Mesenchymal stem cell (in vitro differentiated cells and primary cell): ENCODE measurements around the gene MYLK3.

Experiments used
- DNase-seq: peaks from one replicate; pipeline ENCODE4 v3.0.0-alpha.2; 2013
- H2AFZ ChIP-seq: one replicate; pipeline ENCODE4 v1.6.1; 2013; ENCODE audit warnings: low read depth, mild to moderate bottlenecking, control low read depth, inconsistent platforms, low read length, moderate library complexity
- H2AK5ac ChIP-seq: 2 replicates; pipeline ENCODE4 v1.6.1; 2013; ENCODE audit warnings: low read length, moderate library complexity, mild to moderate bottlenecking, inconsistent platforms; ENCODE audit not compliant: severe bottlenecking
- H2BK120ac ChIP-seq: one replicate; pipeline ENCODE4 v1.6.1; 2013; ENCODE audit warnings: low read depth, mild to moderate bottlenecking, inconsistent platforms, low read length, moderate library complexity
- H2BK12ac ChIP-seq, 2 experiments: one replicate each; pipeline ENCODE4 v1.6.1; 2013; ENCODE audit warnings: inconsistent platforms in 2 of 2, low read length in 2 of 2, mild to moderate bottlenecking in 2 of 2, moderate library complexity in 2 of 2, control low read depth in 1 of 2
- H2BK15ac ChIP-seq: one replicate; pipeline ENCODE4 v1.6.1; 2013; ENCODE audit warnings: mild to moderate bottlenecking, low read depth, inconsistent platforms; ENCODE audit not compliant: poor library complexity, severe bottlenecking
- H2BK5ac ChIP-seq: 2 replicates; pipeline ENCODE4 v1.6.1; 2013; ENCODE audit warnings: low read depth, mild to moderate bottlenecking, low read length, control low read depth, inconsistent platforms; ENCODE audit not compliant: poor library complexity, severe bottlenecking
- H3K14ac ChIP-seq, 2 experiments: one replicate each; pipeline ENCODE4 v1.6.1; 2013; ENCODE audit warnings: inconsistent platforms in 2 of 2, low read length in 2 of 2, control low read depth in 1 of 2, mild to moderate bottlenecking in 1 of 2, moderate library complexity in 1 of 2
- H3K18ac ChIP-seq, 2 experiments: one replicate each; pipeline ENCODE4 v1.6.1; 2013; ENCODE audit warnings: inconsistent platforms in 2 of 2, low read length in 2 of 2, control low read depth in 1 of 2, low read depth in 1 of 2, mild to moderate bottlenecking in 1 of 2
- H3K23ac ChIP-seq, 2 experiments: one replicate each; pipeline ENCODE4 v1.6.1; 2013; ENCODE audit warnings: inconsistent platforms in 2 of 2, low read length in 2 of 2, mild to moderate bottlenecking in 2 of 2, moderate library complexity in 2 of 2, control low read depth in 1 of 2
- H3K27ac ChIP-seq: 2 replicates; pipeline ENCODE4 v1.5.1; 2013; ENCODE audit warnings: mild to moderate bottlenecking, moderate library complexity, low read length, control low read depth, inconsistent platforms; ENCODE audit not compliant: poor library complexity, severe bottlenecking
- H3K27me3 ChIP-seq, 2 experiments: 2 replicates each; pipeline versions ENCODE4 v1.6.1 to v1.7.0; 2013; ENCODE audit warnings: low read length in 2 of 2, mild to moderate bottlenecking in 2 of 2, moderate library complexity in 2 of 2, control low read depth in 1 of 2, inconsistent platforms in 1 of 2; ENCODE audit not compliant: control insufficient read depth in 1 of 2, insufficient read depth in 1 of 2
- H3K36me3 ChIP-seq, 2 experiments: 2 replicates each; pipeline versions ENCODE4 v1.6.1 to v1.7.0; 2013; ENCODE audit warnings: low read length in 2 of 2, control low read depth in 1 of 2, inconsistent platforms in 1 of 2, low read depth in 1 of 2, mild to moderate bottlenecking in 1 of 2; ENCODE audit not compliant: insufficient read depth in 2 of 2, control insufficient read depth in 1 of 2
- H3K4ac ChIP-seq, 2 experiments: one replicate each; pipeline ENCODE4 v1.6.1; 2013; ENCODE audit warnings: inconsistent platforms in 2 of 2, low read length in 2 of 2, mild to moderate bottlenecking in 2 of 2, moderate library complexity in 2 of 2, control low read depth in 1 of 2, low read depth in 1 of 2
- H3K4me1 ChIP-seq: 2 replicates; pipeline ENCODE4 v1.6.1; 2013; ENCODE audit warnings: low read depth, low read length, control low read depth; ENCODE audit not compliant: control insufficient read depth, insufficient read depth
- H3K4me2 ChIP-seq: 2 replicates; pipeline ENCODE4 v1.6.1; 2013; ENCODE audit warnings: low read length, mild to moderate bottlenecking, inconsistent platforms; ENCODE audit not compliant: poor library complexity, severe bottlenecking
- H3K4me3 ChIP-seq, 2 experiments: 2 replicates each; pipeline versions ENCODE4 v1.5.1 to v1.7.0; 2013; ENCODE audit warnings: low read length in 2 of 2, mild to moderate bottlenecking in 2 of 2, control low read depth in 1 of 2, low read depth in 1 of 2; ENCODE audit not compliant: insufficient read depth in 1 of 2
- H3K79me1 ChIP-seq: replicated peaks from 2 replicates; pipeline ENCODE4 v1.6.1; 2013; ENCODE audit warnings: mild to moderate bottlenecking, control low read depth, low read length, inconsistent platforms; ENCODE audit not compliant: poor library complexity, severe bottlenecking
- H3K9ac ChIP-seq: 2 replicates; pipeline ENCODE4 v1.7.0; 2013; ENCODE audit warnings: mild to moderate bottlenecking, low read length, moderate library complexity
- H3K9me3 ChIP-seq: 2 replicates; pipeline ENCODE4 v1.7.0; 2013; ENCODE audit warnings: mild to moderate bottlenecking, low read length; ENCODE audit not compliant: control insufficient read depth
- H4K8ac ChIP-seq: one replicate; pipeline ENCODE4 v1.6.1; 2013; ENCODE audit warnings: inconsistent platforms, mild to moderate bottlenecking, low read length, moderate library complexity
- H4K91ac ChIP-seq: one replicate; pipeline ENCODE4 v1.6.1; 2013; ENCODE audit warnings: mild to moderate bottlenecking, low read length, inconsistent platforms
- WGBS: methylation state at CpG from one replicate; pipeline ENCODE4 v1.1.7; 2013; ENCODE audit warnings: mixed read lengths; 5-methylcytosine and 5-hydroxymethylcytosine counted together

MYLK3 gene

GRCh38 chr16:46719528-46719927 is 28.6 kb downstream of the MYLK3 start:
- Histone ChIP-seq H3K23ac (no peak overlapping the region), H3K14ac (no peak overlapping the region), H3K4ac (no peak overlapping the region), H2BK12ac (no peak overlapping the region), H2BK15ac (no peak overlapping the region), H3K4me1 (no peaks in the 10 kb centered on the region), H2BK120ac (no peak overlapping the region), H3K36me3 (no peaks in the 10 kb centered on the region), H3K4me3 (no peak overlapping the region), H3K27me3 (peaks cover 0 to 3% of the 10 kb centered on the region in 2 experiments), H2BK5ac (no peak overlapping the region), H3K27ac (no peak overlapping the region), H3K4me2 (no peak overlapping the region), H3K9me3 (no peaks in the 10 kb centered on the region), H3K18ac (no peak overlapping the region), H3K79me1 (no peaks in the 10 kb centered on the region), H2AK5ac (no peak overlapping the region), H3K9ac (no peak overlapping the region), H4K8ac (no peak overlapping the region), H2AFZ (no peak overlapping the region), H4K91ac (no peak overlapping the region)
- DNase-seq, result no peak
- 95% methylated on average over 3 of the region's 6 CpGs for WGBS

- Histone ChIP-seq H3K4me1 (no peaks in the 10 kb centered on the region), H2AFZ (no peak overlapping the region), H3K9me3 (no peaks in the 10 kb centered on the region), H2BK12ac (no peak overlapping the region), H2BK15ac (no peak overlapping the region), H2AK5ac (no peak overlapping the region), H3K36me3 (no peaks in the 10 kb centered on the region), H3K18ac (no peak overlapping the region), H3K14ac (peak overlapping the region in 1 of 2 experiments; percentile 44), H4K8ac (no peak overlapping the region), H3K79me1 (no peaks in the 10 kb centered on the region), H4K91ac (no peak overlapping the region), H3K27ac (no peak overlapping the region), H2BK5ac (no peak overlapping the region), H3K4me2 (no peak overlapping the region), H2BK120ac (no peak overlapping the region), H3K4ac (no peak overlapping the region), H3K27me3 (peaks cover 0 to 3% of the 10 kb centered on the region in 2 experiments), H3K9ac (no peak overlapping the region), H3K4me3 (no peak overlapping the region), H3K23ac (no peak overlapping the region)
- WGBS, result 90% methylated on average over 7 of the region's 8 CpGs
- DNase-seq, result no peak
These were observed 29.9 kb downstream of the MYLK3 start for GRCh38 chr16:46718214-46718613.

- H3K27me3 ChIP-seq, result peaks cover 0 to 3% of the 10 kb centered on the region in 2 experiments
- no peak overlapping the region for H2BK5ac ChIP-seq
- H3K14ac ChIP-seq, result no peak overlapping the region
- H3K27ac ChIP-seq, result no peak overlapping the region
- H3K18ac ChIP-seq, result no peak overlapping the region
- no peak overlapping the region for H2BK120ac ChIP-seq
- no peak overlapping the region for H2BK15ac ChIP-seq
- DNase-seq, result no peak
- H2BK12ac ChIP-seq, result no peak overlapping the region
- H3K4me3 ChIP-seq, result no peak overlapping the region
- H3K23ac ChIP-seq, result no peak overlapping the region
- H3K4ac ChIP-seq, result no peak overlapping the region
- H3K79me1 ChIP-seq, result no peaks in the 10 kb centered on the region
- no peak overlapping the region for H2AFZ ChIP-seq
- H3K4me1 ChIP-seq, result no peaks in the 10 kb centered on the region
- no peaks in the 10 kb centered on the region for H3K9me3 ChIP-seq
- no peak overlapping the region for H3K4me2 ChIP-seq
- H4K91ac ChIP-seq, result no peak overlapping the region
- 71% methylated on average over 2 of the region's 2 CpGs for WGBS
- H3K9ac ChIP-seq, result no peak overlapping the region
- no peak overlapping the region for H2AK5ac ChIP-seq
- no peaks in the 10 kb centered on the region for H3K36me3 ChIP-seq
- no peak overlapping the region for H4K8ac ChIP-seq
These were observed 30.5 kb downstream of the MYLK3 start for GRCh38 chr16:46717692-46718091.

GRCh38 chr16:46715769-46716305 is 32.3 kb downstream of the MYLK3 start:
- H3K27ac ChIP-seq, result no peak overlapping the region
- H3K14ac ChIP-seq, result no peak overlapping the region
- no peaks in the 10 kb centered on the region for H3K36me3 ChIP-seq
- H3K4me2 ChIP-seq, result no peak overlapping the region
- no peak overlapping the region for H2BK5ac ChIP-seq
- no peaks in the 10 kb centered on the region for H3K9me3 ChIP-seq
- no peak overlapping the region for H3K4ac ChIP-seq
- H2BK12ac ChIP-seq, result no peak overlapping the region
- H3K18ac ChIP-seq, result no peak overlapping the region
- DNase-seq, result no peak
- H2AFZ ChIP-seq, result no peak overlapping the region
- no peak overlapping the region for H3K4me3 ChIP-seq
- H2BK15ac ChIP-seq, result no peak overlapping the region
- H4K91ac ChIP-seq, result no peak overlapping the region
- no peak overlapping the region for H2BK120ac ChIP-seq
- no peak overlapping the region for H2AK5ac ChIP-seq
- no peak overlapping the region for H3K9ac ChIP-seq
- 79% methylated on average over 6 of the region's 6 CpGs for WGBS
- no peak overlapping the region for H4K8ac ChIP-seq
- H3K23ac ChIP-seq, result no peak overlapping the region
- no peaks in the 10 kb centered on the region for H3K79me1 ChIP-seq
- no peaks in the 10 kb centered on the region for H3K4me1 ChIP-seq
- H3K27me3 ChIP-seq, result peaks cover 0 to 3% of the 10 kb centered on the region in 2 experiments
